ENCODE results near the gene AUH.
"Not testable (repeated sequence)": the region's sequence is repeated elsewhere in the genome, so short reads cannot be mapped to it uniquely, and the experiment has no call there.

The AUH gene

GRCh38 chr9:91378695-91379127 lies 17.0 kb upstream of the AUH start:
- DNase-seq, result no peak

GRCh38 chr9:91378054-91378453 lies 16.3 kb upstream of the AUH start:
- DNase-seq, result not testable (repeated sequence)

- no peak for DNase-seq
Observed at GRCh38 chr9:91376239-91376638, 14.5 kb upstream of the AUH start.

GRCh38 chr9:91374939-91375338 lies 13.2 kb upstream of the AUH start:
- DNase-seq, result no peak

GRCh38 chr9:91371894-91372293 lies 10.2 kb upstream of the AUH start:
- no peak for DNase-seq

- not testable (repeated sequence) for DNase-seq
Observed at GRCh38 chr9:91370006-91370405, 8.3 kb upstream of the AUH start.

GRCh38 chr9:91364702-91365101 lies 3.0 kb upstream of the AUH start:
- DNase-seq, result no peak

- no peak for DNase-seq
Observed at GRCh38 chr9:91364005-91364404, 2.3 kb upstream of the AUH start.

- DNase-seq, result no peak
Observed at GRCh38 chr9:91362051-91362611, 413 bp upstream of the AUH start.

- no peak for DNase-seq
Observed at GRCh38 chr9:91360551-91361290, 997 bp downstream of the AUH start.

GRCh38 chr9:91359734-91360470 lies 1.8 kb downstream of the AUH start:
- DNase-seq, result no peak

- DNase-seq, result no peak
Observed at GRCh38 chr9:91359083-91359482, 2.6 kb downstream of the AUH start.

GRCh38 chr9:91354881-91355280 lies 6.8 kb downstream of the AUH start:
- DNase-seq, result no peak

GRCh38 chr9:91349115-91349555 lies 12.6 kb downstream of the AUH start:
- DNase-seq, result no peak

GRCh38 chr9:91348191-91348807 lies 13.4 kb downstream of the AUH start:
- DNase-seq, result no peak

GRCh38 chr9:91347377-91347776 lies 14.3 kb downstream of the AUH start:
- DNase-seq, result no peak

GRCh38 chr9:91346644-91347043 lies 15.1 kb downstream of the AUH start:
- no peak for DNase-seq

- DNase-seq, result no peak
Observed at GRCh38 chr9:91345978-91346377, 15.7 kb downstream of the AUH start.

- DNase-seq, result no peak
Observed at GRCh38 chr9:91342575-91342974, 19.1 kb downstream of the AUH start.

- no peak for DNase-seq
Observed at GRCh38 chr9:91341749-91342148, 20.0 kb downstream of the AUH start.

GRCh38 chr9:91341258-91341746 lies 20.4 kb downstream of the AUH start:
- DNase-seq, result no peak

GRCh38 chr9:91340395-91340967 lies 21.2 kb downstream of the AUH start:
- DNase-seq, result no peak

GRCh38 chr9:91338681-91339080 lies 23.0 kb downstream of the AUH start:
- DNase-seq, result no peak
